ENCODE data around the gene PRRT3.

DNA sequence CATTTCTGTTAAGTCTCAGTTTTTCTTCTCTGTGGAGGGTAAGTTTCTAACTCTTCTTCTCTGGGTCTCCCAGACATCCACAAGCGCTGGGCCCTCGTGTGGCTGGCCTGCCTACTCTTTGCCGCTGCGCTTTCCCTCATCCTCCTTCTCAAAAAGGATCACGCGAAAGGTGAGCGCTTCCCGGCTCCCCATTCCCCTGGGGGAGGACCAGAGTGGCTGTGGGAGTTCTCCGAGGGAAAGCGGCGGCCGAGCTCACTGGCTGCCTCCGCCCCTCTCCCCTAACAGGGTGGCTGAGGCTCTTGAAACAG is 19.7 kb downstream of the PRRT3 start:
- no peak for TF ChIP-seq GATA3 (IDR thresholded peaks at IDR 0.05; ENCODE audit: low read depth, low read length)
- TF ChIP-seq GATA2 (IDR thresholded peaks at IDR 0.05; ENCODE audit: low read depth, low read length) = no peak
